ENCODE measurements around the gene ABCC8.

Gene ABCC8

DNA sequence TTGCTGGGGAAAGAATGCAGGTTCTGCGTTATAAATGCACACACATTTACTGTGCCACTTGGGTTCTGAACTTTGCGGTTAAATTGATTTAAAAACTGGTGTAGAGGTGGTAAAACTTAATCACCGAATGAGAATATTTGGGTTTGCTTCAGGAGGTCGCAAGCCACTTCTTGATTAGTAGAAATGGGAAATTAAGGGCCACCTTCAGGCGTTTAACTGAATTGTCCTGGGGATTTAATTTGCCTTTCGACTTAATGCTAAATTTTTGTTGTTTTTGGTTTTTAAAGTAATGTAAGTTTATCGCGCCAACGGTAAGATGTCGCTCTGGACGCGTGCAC, 125.5 kb downstream of the ABCC8 start:
- DNase-seq (ENCODE audit: low read depth in 2 of 2): no peak

DNA sequence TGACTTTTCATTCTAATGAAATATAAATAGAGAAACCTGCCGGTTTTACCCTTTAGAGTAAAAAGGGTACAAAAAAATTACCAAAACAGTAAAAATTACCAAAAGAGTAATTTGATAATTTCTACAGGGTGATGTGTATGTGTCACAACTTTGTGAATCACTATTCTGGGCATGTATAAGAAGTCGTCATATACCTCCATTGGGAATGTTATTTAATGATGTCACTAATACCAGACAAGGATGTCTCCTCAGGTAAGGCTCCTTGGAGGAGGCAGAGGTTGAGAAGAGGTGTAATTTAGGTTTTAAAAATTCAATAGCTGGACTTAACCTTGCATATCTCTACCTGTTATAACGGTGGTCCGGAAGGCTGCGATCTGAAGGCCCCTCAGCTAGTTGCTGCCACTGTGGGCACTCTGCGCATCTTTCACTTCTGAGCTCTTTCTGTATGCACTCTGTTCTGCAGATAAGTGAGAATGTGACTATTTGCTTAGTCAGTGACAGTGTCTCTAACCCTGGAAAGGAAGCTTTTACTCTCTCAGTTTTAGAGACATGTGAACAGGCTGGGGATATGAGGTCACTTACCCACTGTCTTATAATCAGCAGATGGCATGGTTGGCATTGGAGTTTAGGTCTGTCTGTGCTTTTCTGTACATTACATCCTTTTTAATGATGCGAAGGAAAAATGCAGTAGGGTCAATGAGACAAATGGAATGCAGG, 126.0 kb downstream of the ABCC8 start:
- DNase-seq (ENCODE audit: low read depth in 2 of 2): no peak

DNA sequence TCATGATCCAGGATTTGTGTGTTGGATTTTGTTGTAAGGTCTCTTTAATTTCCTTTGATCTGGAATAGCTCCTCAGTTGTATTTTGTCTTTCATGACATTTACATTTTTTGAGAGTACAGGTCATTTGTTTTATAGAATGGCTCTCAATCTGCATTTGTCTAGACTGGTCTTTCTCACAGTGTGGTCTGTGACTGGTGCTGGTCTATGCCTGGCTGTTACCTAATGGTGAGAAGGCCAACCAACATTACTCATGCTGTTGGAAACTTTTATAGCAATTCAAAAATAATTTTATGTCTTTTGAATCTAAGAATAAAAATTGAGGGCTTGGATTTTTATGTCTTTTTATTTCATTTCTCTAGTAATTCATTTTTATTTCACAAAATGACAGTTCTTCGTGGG, 129.0 kb downstream of the ABCC8 start:
- no peak for DNase-seq (ENCODE audit: low read depth in 2 of 2)

DNA sequence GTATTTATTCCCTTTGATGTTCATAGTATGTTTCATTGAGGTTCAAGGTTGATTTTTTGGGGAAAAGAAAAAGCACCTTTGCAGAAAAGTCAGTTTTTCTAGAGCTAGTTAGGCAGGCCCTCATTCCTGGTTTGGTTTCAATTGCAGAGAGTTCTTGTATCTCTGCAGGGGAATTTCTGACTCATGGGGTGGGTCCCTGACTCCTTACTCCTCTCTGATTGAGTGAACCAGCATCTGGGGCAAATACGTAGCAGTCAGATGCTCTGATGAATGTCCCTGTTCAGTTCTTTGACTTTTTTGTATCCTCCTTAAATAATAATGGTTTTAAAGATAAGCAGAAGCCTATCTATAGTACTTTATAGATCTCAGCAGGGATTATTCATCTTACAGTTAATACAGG, 132.7 kb downstream of the ABCC8 start:
- DNase-seq (ENCODE audit: low read depth in 2 of 2): peak; percentile 24 to 42

DNA sequence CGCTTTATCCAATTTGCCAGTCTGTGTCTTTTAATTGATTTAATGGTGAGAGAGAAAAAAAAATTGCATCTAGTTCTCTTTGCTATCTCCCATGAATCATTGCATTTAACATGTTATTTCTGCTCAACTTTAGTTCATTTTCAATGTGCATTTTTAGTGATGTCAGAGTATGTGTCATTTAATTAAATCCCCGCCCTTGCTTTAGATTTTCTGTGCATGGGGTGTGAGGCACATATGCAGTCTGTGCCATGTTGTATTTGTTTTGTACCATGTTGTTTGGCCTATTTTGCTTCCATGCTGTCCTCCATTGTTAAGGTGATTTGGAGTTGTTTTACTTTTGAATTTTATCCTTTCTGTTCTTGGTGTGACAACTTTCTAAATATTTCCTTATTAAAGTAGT, 133.4 kb downstream of the ABCC8 start:
- no peak for DNase-seq (ENCODE audit: low read depth in 2 of 2)
